Hepatocyte (in vitro differentiated cells): ENCODE results near the gene GIPC1. TPM values are rescaled to one million over a fixed set of nuclear protein-coding genes. Genes with fewer than 3 reads are reported as not detected.

ENCODE experiments used
- DNase-seq: peaks from one replicate; pipeline ENCODE4 v3.0.0-alpha.2; 2016; ENCODE audit warnings: low spot score
- H2AFZ ChIP-seq: fragments of 200-600 bp; sonication (generic); 2 replicates; pipeline ENCODE4 v1.6.0; 2016; ENCODE audit warnings: antibody characterized with exemption, mild to moderate bottlenecking
- H3K27ac ChIP-seq: fragments of 200-600 bp; sonication (generic); 2 replicates; pipeline ENCODE4 v1.5.1; 2016; ENCODE audit warnings: mild to moderate bottlenecking
- H3K27me3 ChIP-seq: fragments of 200-600 bp; sonication (generic); 2 replicates; pipeline ENCODE4 v1.6.1; 2016
- H3K36me3 ChIP-seq: fragments of 200-600 bp; sonication (generic); replicated peaks from 2 replicates; pipeline ENCODE4 v1.5.1; 2016; ENCODE audit warnings: low read depth; ENCODE audit not compliant: insufficient read depth
- H3K4me1 ChIP-seq: fragments of 200-600 bp; sonication (generic); 2 replicates; pipeline ENCODE4 v1.5.1; 2016; ENCODE audit warnings: mild to moderate bottlenecking, moderate library complexity; ENCODE audit not compliant: insufficient read depth
- H3K4me2 ChIP-seq: fragments of 200-600 bp; sonication (generic); 2 replicates; pipeline ENCODE4 v1.6.0; 2016
- H3K4me3 ChIP-seq: fragments of 200-600 bp; sonication (generic); 2 replicates; pipeline ENCODE4 v1.5.1; 2016; ENCODE audit warnings: mild to moderate bottlenecking
- H3K79me2 ChIP-seq: fragments of 200-600 bp; sonication (generic); 2 replicates; pipeline ENCODE4 v1.6.0; 2017; ENCODE audit warnings: mild to moderate bottlenecking
- H3K9me2 ChIP-seq: fragments of 200-600 bp; sonication (generic); replicated peaks from 2 replicates; pipeline ENCODE4 v1.6.0; 2017; ENCODE audit warnings: mild to moderate bottlenecking; ENCODE audit not compliant: insufficient read depth
- H3K9me3 ChIP-seq: fragments of 200-600 bp; sonication (generic); 2 replicates; pipeline ENCODE4 v1.5.1; 2016; ENCODE audit warnings: low read depth, mild to moderate bottlenecking
- H4K20me1 ChIP-seq: fragments of 200-600 bp; sonication (generic); 2 replicates; pipeline ENCODE4 v1.6.0; 2016; ENCODE audit warnings: mild to moderate bottlenecking; ENCODE audit not compliant: insufficient read depth, poor library complexity, severe bottlenecking
- EZH2 ChIP-seq: fragments of 200-600 bp; sonication (generic); IDR thresholded peaks from 2 replicates; pipeline ENCODE4 v1.6.1; 2016; ENCODE audit warnings: antibody characterized with exemption, mild to moderate bottlenecking, borderline replicate concordance
- EZH2phosphoT487 ChIP-seq: fragments of 200-600 bp; sonication (generic); IDR thresholded peaks from one replicate; pipeline ENCODE4 v1.6.1; 2018; ENCODE audit warnings: antibody characterized with exemption, mild to moderate bottlenecking, low read depth, moderate library complexity; ENCODE audit not compliant: unreplicated experiment, severe bottlenecking
- WGBS: methylation state at CpG from one replicate; pipeline ENCODE4 v1.1.6; 2016; ENCODE audit warnings: low lambda C conversion rate; ENCODE audit errors: missing lambda C conversion rate; 5-methylcytosine and 5-hydroxymethylcytosine counted together
- polyA plus RNA-seq: library from polyadenylated mRNA; unstranded; fragments of >200 nt; fragmentation: Nextera tagmentation; extraction: Ambion mirVana; gene quantifications from 2 replicates; pipeline ENCODE4 v1.2.1, GENCODE V29; 2016
- total RNA-seq: library from RNA; depleted of rRNA; stranded (reverse); fragments of >200 nt; gene quantifications from 2 replicates; pipeline ENCODE4 v1.2.3, GENCODE V29; 2014
- TF ChIP-seq, protein P1 (sequence below): fragments of 200-600 bp; sonication (generic); IDR thresholded peaks from 2 replicates; pipeline ENCODE4 v1.5.1; 2016; ENCODE audit warnings: antibody characterized with exemption, mild to moderate bottlenecking; ENCODE audit not compliant: poor library complexity

The GIPC1 gene
- total and polyA plus RNA-seq, 2 experiments from 2014 or later = 127 to 186 TPM

DNA sequence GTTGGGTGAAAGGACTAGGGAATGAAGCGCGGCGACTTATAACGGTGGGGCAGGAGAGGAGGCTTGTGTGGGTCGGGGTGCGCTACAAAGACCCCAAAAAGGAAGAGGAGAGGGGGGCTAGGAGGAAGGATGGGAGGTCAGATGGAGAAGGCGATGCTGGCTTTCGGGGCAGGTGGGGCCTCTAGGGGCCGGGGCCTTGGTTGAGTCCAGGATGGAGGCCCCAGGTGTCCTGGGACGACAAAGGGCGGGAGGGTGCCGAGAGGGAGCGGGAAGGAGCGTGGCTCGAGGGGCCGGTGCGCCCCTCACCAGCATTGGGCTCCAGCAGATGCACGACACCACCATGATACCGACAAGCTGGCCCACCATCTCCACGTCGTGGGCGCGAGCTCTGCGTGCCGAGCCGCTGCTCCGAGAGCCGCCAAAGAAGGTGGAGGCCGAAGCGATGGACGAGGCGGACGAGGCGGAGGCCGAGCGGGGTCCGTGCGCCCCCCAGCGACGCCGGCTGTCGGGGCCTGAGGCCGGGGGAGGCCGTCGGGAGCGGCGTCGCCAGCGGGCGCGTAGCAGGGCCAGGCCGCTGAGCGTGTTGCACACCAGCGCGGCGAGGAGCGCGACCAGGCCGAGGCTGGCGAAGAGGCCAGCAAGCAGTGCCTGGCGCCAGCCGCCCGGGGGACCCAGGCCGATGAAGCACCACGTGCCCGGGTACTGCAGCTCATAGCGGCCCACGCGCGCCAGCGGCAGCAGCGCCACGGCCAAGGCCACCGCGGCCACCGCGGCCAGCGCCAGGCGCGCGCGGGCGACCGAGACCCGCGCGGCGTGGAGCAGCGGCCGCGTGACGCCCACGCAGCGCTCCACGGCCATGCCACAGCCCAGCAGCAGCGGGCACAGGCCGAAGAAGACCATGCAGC lies 22.6 kb downstream of the GIPC1 start:
- Histone ChIP-seq H3K4me1 (peaks cover 37% of the 10 kb centered on the region), H3K27me3 (no peaks in the 10 kb centered on the region), H3K27ac (no peak overlapping the region), H3K4me2 (peak overlapping the region; percentile 87), H3K36me3 (no peaks in the 10 kb centered on the region), H2AFZ (no peak overlapping the region), H3K4me3 (no peak overlapping the region), H3K9me3 (no peaks in the 10 kb centered on the region), H3K79me2 (no peaks in the 10 kb centered on the region), H4K20me1 (no peaks in the 10 kb centered on the region), H3K9me2 (no peaks in the 10 kb centered on the region)
- DNase-seq = no peak
- no peak for TF ChIP-seq EZH2
- no peak for TF ChIP-seq EZH2phosphoT487
- TF ChIP-seq, protein P1, sequence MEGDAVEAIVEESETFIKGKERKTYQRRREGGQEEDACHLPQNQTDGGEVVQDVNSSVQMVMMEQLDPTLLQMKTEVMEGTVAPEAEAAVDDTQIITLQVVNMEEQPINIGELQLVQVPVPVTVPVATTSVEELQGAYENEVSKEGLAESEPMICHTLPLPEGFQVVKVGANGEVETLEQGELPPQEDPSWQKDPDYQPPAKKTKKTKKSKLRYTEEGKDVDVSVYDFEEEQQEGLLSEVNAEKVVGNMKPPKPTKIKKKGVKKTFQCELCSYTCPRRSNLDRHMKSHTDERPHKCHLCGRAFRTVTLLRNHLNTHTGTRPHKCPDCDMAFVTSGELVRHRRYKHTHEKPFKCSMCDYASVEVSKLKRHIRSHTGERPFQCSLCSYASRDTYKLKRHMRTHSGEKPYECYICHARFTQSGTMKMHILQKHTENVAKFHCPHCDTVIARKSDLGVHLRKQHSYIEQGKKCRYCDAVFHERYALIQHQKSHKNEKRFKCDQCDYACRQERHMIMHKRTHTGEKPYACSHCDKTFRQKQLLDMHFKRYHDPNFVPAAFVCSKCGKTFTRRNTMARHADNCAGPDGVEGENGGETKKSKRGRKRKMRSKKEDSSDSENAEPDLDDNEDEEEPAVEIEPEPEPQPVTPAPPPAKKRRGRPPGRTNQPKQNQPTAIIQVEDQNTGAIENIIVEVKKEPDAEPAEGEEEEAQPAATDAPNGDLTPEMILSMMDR = no peak
- WGBS = 94% methylated on average over 53 of the region's 97 CpGs

DNA sequence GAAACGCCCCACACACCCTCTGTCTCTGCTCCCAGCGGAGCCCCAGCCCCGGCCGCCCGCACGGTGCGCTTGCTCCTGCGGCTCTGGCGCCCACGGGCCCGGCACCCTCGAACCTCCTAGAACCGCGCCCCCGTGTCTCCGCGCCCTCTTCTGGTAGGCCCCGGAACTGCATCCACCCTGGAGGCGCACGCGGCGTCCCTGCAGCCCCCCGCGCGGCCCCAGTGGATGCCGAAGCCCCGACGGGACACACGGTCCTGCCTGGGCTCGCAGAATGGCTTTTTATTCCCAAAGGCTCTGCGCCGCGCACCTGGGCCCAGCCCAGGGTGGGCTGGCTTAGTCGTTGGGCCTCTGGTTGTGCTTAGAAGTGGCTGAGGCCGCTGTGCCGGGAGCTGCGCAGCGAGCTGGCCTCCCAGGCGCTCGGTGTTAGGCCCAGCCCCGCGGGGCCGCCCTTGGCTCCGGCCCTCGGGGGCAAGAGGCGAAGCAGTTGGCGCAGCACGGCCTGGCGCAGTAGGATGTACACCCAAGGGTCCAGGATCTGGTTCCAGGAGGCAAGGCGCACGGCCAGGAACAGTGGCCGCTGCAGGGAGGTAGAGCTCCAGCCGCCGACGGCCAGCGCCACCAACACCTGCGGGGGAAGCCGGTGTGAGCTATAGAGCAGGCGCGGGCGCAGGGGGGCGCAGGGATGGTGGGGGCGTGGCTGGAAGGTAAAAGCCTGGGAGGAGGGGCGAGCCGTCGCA lies 23.6 kb downstream of the GIPC1 start:
- peak; percentile 85 for DNase-seq
- peaks cover 29% of the 10 kb centered on the region for H3K4me1 ChIP-seq
- no peak overlapping the region for H3K4me3 ChIP-seq
- H2AFZ ChIP-seq = peak overlapping the region; percentile 44
- H3K27me3 ChIP-seq = no peaks in the 10 kb centered on the region
- no peaks in the 10 kb centered on the region for H3K79me2 ChIP-seq
- H3K36me3 ChIP-seq = no peaks in the 10 kb centered on the region
- no peaks in the 10 kb centered on the region for H3K9me3 ChIP-seq
- WGBS = 7% methylated on average over 41 of the region's 66 CpGs
- no peaks in the 10 kb centered on the region for H3K9me2 ChIP-seq
- peak overlapping the region; percentile 87 for H3K4me2 ChIP-seq
- H4K20me1 ChIP-seq = no peaks in the 10 kb centered on the region
- no peak for TF ChIP-seq EZH2phosphoT487
- TF ChIP-seq EZH2 = no peak
- TF ChIP-seq, protein P1 = peak; percentile 98
- H3K27ac ChIP-seq = no peak overlapping the region

DNA sequence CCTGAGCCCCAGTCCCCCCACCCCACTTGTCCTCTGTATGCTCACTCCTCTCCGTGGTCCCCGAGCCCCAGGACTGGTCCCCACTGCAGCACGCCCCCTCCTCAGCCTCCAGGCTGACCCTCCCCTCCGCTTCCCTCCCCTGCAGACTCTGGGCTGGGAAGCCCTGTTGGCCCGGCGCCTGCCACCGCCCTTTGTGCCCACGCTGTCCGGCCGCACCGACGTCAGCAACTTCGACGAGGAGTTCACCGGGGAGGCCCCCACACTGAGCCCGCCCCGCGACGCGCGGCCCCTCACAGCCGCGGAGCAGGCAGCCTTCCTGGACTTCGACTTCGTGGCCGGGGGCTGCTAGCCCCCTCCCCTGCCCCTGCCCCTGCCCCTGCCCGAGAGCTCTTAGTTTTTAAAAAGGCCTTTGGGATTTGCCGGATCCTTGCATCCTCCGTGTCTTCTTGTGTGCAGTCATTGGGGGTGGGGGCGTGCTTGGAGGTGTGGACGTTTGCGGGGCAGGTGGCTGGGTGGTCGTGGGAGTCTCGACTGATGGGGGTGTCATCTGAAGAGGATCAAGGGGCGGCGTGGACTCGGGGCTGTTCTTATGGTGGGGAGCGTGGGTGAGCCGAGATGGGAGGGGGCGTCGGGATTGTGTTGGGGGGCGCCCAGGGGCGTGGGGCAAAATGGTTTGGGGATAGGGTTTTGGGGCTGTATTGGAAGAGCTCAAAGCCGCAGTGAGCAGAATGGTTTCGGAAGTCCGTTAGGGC lies 24.3 kb downstream of the GIPC1 start:
- Histone ChIP-seq H3K27ac (no peak overlapping the region), H3K4me3 (no peak overlapping the region), H3K27me3 (no peaks in the 10 kb centered on the region), H3K4me1 (peaks cover 24% of the 10 kb centered on the region), H3K36me3 (no peaks in the 10 kb centered on the region), H3K79me2 (no peaks in the 10 kb centered on the region), H2AFZ (no peak overlapping the region), H4K20me1 (no peaks in the 10 kb centered on the region), H3K9me2 (no peaks in the 10 kb centered on the region), H3K4me2 (peak overlapping the region; percentile 87), H3K9me3 (no peaks in the 10 kb centered on the region)
- DNase-seq = peak; percentile 5
- no peak for TF ChIP-seq EZH2phosphoT487
- TF ChIP-seq EZH2 = no peak
- TF ChIP-seq, protein P1 = no peak
- WGBS = 87% methylated on average over 21 of the region's 46 CpGs
